Brain microvascular endothelial cell (primary cell): ENCODE data around the gene OTULIN.

Experiments
- DNase-seq: peaks from one replicate; pipeline ENCODE4 v3.0.0-alpha.2; 2020
- H3K27ac ChIP-seq: fragments of 250-450 bp; sonication (Bioruptor Pico); 2 replicates; pipeline ENCODE4 v1.5.1; 2020; ENCODE audit warnings: mild to moderate bottlenecking, moderate library complexity
- H3K27me3 ChIP-seq: fragments of 250-450 bp; sonication (Bioruptor Pico); replicated peaks from 2 replicates; pipeline ENCODE4 v1.5.1; 2020; ENCODE audit warnings: mild to moderate bottlenecking
- H3K36me3 ChIP-seq: fragments of 250-450 bp; sonication (Bioruptor Pico); replicated peaks from 2 replicates; pipeline ENCODE4 v1.5.1; 2020; ENCODE audit warnings: mild to moderate bottlenecking
- H3K4me3 ChIP-seq: 2 replicates; pipeline ENCODE4 v1.5.1; 2011; ENCODE audit warnings: low read depth, mild to moderate bottlenecking, control low read depth, low read length, moderate library complexity
- in situ Hi-C: cut with HindIII; loops from 2 replicates; pipeline ENCODE4 v1.10.0; 2017; ENCODE audit warnings: low sequenced_read_pairs, low pct_ligation_motif_present
- TF ChIP-seq, protein P1 (sequence below): IDR thresholded peaks from 2 replicates; pipeline ENCODE4 v1.5.1; 2011; ENCODE audit warnings: low read depth, mild to moderate bottlenecking, moderate library complexity, low read length, control low read depth, inconsistent platforms; ENCODE audit errors: missing control alignments

Gene OTULIN

DNA sequence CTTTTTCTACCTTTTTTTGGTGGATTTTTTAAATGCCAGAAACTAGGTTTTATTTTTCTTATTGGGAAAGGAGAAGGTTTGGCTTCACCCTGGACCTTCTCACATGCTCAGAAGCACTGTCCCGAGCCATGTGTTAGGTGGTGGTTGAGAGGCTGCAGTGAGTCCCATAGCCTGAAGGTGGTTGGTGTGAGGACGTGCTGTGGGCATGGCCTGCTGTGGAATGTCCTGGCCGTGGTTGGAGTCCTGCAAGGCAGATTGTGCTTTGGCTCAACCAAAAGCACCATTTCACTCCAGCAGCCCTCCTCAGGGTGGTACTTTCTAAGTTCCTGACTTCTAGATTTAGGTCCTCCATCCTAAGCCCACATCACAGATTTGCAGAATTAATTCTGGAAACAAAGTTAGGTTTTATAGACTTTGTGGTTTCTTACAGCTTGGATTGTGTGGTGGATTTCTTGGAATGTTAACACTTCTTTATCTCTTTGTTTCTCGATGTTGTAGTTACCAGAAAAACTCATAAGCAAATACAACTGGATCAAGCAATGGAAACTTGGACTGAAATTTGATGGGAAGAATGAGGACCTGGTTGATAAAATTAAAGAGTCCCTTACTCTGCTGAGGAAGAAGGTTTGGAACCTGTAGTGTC lies 22.6 kb downstream of the OTULIN start:
- peaks cover 20% of the 10 kb centered on the region for H3K36me3 ChIP-seq
- DNase-seq = no peak
- no peak overlapping the region for H3K27ac ChIP-seq
- TF ChIP-seq, protein P1, sequence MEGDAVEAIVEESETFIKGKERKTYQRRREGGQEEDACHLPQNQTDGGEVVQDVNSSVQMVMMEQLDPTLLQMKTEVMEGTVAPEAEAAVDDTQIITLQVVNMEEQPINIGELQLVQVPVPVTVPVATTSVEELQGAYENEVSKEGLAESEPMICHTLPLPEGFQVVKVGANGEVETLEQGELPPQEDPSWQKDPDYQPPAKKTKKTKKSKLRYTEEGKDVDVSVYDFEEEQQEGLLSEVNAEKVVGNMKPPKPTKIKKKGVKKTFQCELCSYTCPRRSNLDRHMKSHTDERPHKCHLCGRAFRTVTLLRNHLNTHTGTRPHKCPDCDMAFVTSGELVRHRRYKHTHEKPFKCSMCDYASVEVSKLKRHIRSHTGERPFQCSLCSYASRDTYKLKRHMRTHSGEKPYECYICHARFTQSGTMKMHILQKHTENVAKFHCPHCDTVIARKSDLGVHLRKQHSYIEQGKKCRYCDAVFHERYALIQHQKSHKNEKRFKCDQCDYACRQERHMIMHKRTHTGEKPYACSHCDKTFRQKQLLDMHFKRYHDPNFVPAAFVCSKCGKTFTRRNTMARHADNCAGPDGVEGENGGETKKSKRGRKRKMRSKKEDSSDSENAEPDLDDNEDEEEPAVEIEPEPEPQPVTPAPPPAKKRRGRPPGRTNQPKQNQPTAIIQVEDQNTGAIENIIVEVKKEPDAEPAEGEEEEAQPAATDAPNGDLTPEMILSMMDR = no peak
- no peak overlapping the region for H3K4me3 ChIP-seq
- in situ Hi-C loops = no loop called here
- H3K27me3 ChIP-seq = no peaks in the 10 kb centered on the region

- H3K27ac ChIP-seq = no peak overlapping the region
- TF ChIP-seq, protein P1 = no peak
- H3K36me3 ChIP-seq = peaks cover 16% of the 10 kb centered on the region
- DNase-seq = no peak
- H3K27me3 ChIP-seq = no peaks in the 10 kb centered on the region
- H3K4me3 ChIP-seq = no peak overlapping the region
- in situ Hi-C loops = no loop called here
Measured at GRCh38 chr5:14693070-14693469, 28.6 kb downstream of the OTULIN start.

- Histone ChIP-seq H3K27me3 (no peaks in the 10 kb centered on the region), H3K36me3 (peaks cover 21% of the 10 kb centered on the region), H3K4me3 (no peak overlapping the region), H3K27ac (no peak overlapping the region)
- in situ Hi-C loops = no loop called here
- TF ChIP-seq, protein P1 = no peak
- no peak for DNase-seq
Measured at GRCh38 chr5:14695152-14695551, 30.6 kb downstream of the OTULIN start.

GRCh38 chr5:14696057-14696456 lies 31.5 kb downstream of the OTULIN start:
- Histone ChIP-seq H3K27me3 (no peaks in the 10 kb centered on the region), H3K36me3 (peaks cover 17% of the 10 kb centered on the region), H3K27ac (no peak overlapping the region), H3K4me3 (no peak overlapping the region)
- in situ Hi-C loops = no loop called here
- TF ChIP-seq, protein P1 = no peak
- DNase-seq = no peak

GRCh38 chr5:14696851-14697250 lies 32.3 kb downstream of the OTULIN start:
- in situ Hi-C loops = no loop called here
- TF ChIP-seq, protein P1 = no peak
- H3K27me3 ChIP-seq = no peaks in the 10 kb centered on the region

GRCh38 chr5:14698495-14698894 lies 34.0 kb downstream of the OTULIN start:
- peaks cover 12% of the 10 kb centered on the region for H3K36me3 ChIP-seq
- no peaks in the 10 kb centered on the region for H3K27me3 ChIP-seq
- no peak overlapping the region for H3K27ac ChIP-seq
- DNase-seq = no peak
- TF ChIP-seq, protein P1 = no peak
- in situ Hi-C loops = no loop called here
- H3K4me3 ChIP-seq = no peak overlapping the region

More at GRCh38 chr5:14696851-14697250, 32.3 kb downstream of the OTULIN start:
- H3K4me3 ChIP-seq = no peak overlapping the region
- H3K27ac ChIP-seq = no peak overlapping the region
- no peak for DNase-seq
- peaks cover 17% of the 10 kb centered on the region for H3K36me3 ChIP-seq
